DND-41 (cell line): ENCODE results near the gene IFT122.

Experiments used
- CTCF ChIP-seq: IDR thresholded peaks from 2 replicates; pipeline ENCODE4 v1.5.1; 2012; ENCODE audit warnings: borderline replicate concordance, low read length, moderate library complexity, mild to moderate bottlenecking; ENCODE audit not compliant: poor library complexity, severe bottlenecking; ENCODE audit errors: extremely low read depth
- EZH2 ChIP-seq: IDR thresholded peaks from 3 replicates; pipeline ENCODE4 v1.6.1; 2012; ENCODE audit warnings: borderline replicate concordance, low read depth, mild to moderate bottlenecking, moderate library complexity, low read length, inconsistent platforms; ENCODE audit not compliant: severe bottlenecking

DNA sequence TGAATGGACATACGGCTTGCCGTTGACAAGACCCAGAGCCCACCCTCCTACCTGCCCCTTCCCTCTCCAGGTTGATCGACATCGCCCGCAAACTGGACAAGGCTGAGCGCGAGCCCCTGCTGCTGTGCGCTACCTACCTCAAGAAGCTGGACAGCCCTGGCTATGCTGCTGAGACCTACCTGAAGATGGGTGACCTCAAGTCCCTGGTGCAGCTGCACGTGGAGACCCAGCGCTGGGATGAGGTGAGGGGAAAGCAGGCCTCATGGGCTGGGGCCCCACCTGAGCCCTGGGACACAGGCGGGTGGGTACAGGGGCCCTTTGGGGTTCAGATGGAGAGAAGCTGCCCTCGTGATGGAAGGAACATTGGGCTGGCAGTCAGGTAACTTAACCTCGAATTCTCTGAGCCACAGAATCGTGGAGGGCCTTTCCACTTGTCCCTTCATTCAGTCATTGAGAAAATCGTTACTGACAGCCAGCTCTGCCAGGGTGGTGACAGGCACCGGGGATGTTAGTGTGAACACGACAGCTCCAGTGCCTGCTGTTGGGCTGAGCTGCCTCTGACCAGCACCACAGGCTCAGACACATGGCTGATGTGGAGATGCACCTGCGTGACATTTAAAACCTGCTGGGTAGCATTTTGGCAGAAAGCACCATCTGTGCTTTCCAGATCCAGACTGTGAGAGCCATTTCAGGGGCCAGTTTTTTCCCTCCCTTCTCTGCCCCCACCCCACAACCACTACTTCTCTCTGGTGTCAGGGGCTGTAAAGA lies 62.8 kb downstream of the IFT122 start:
- TF ChIP-seq CTCF (no peak), EZH2 (no peak)
